PC-9 (cell line): ENCODE measurements around the gene ACSM2A. TPM values are rescaled to one million over a fixed set of nuclear protein-coding genes. Genes with fewer than 3 reads are reported as not detected.

Experiments used
- BruUV-seq: library from RNA; stranded (reverse); fragments of 400-500 nt; replicated peaks from 2 replicates; lab custom pipeline; 2021; lab: Mats Ljungman, UMichigan
- CTCF ChIA-PET: fragments of 300-600 bp; sonication (Branson Sonifier 250); formaldehyde crosslinking; loops from one replicate; lab custom pipeline; 2022; ENCODE audit warnings: antibody characterized with exemption; lab: Charles Lee
- POLR2A ChIA-PET: fragments of 300-600 bp; sonication (Branson Sonifier 250); formaldehyde crosslinking; loops from one replicate; lab custom pipeline; 2022; ENCODE audit warnings: antibody characterized with exemption; ENCODE audit not compliant: unreplicated experiment; lab: Charles Lee
- DNase-seq, 2 experiments: peaks; one replicate each; pipeline versions ENCODE4 v3.0.0 to v3.0.0-alpha.2; 2015 to 2022; ENCODE audit warnings: mixed read lengths in 1 of 2
- H2AFZ ChIP-seq: fragments of 200-600 bp; sonication (generic); 2 replicates; pipeline ENCODE4 v1.8.1; 2017; ENCODE audit warnings: antibody characterized with exemption
- H3F3A ChIP-seq: fragments of 200-600 bp; sonication (generic); 2 replicates; pipeline ENCODE4 v1.8.1; 2017; ENCODE audit warnings: antibody characterized with exemption, mild to moderate bottlenecking, low read depth; ENCODE audit not compliant: insufficient read depth
- H3K27ac ChIP-seq: fragments of 200-600 bp; sonication (generic); 2 replicates; pipeline ENCODE4 v1.6.1; 2016; ENCODE audit warnings: mixed run types
- H3K27me3 ChIP-seq: fragments of 200-600 bp; sonication (generic); 2 replicates; pipeline ENCODE4 v1.6.1; 2016; ENCODE audit warnings: low read depth, mixed run types; ENCODE audit not compliant: insufficient read depth
- H3K36me3 ChIP-seq: fragments of 200-600 bp; sonication (generic); 2 replicates; pipeline ENCODE4 v1.6.1; 2016; ENCODE audit warnings: low read depth, mixed run types
- H3K4me1 ChIP-seq: fragments of 200-600 bp; sonication (generic); replicated peaks from 2 replicates; pipeline ENCODE4 v1.6.1; 2016; ENCODE audit warnings: mixed run types; ENCODE audit not compliant: insufficient read depth
- H3K4me2 ChIP-seq: fragments of 200-600 bp; sonication (generic); 2 replicates; pipeline ENCODE4 v1.6.1; 2017; ENCODE audit warnings: mixed run types
- H3K4me3 ChIP-seq: fragments of 200-600 bp; sonication (generic); 2 replicates; pipeline ENCODE4 v1.6.1; 2016; ENCODE audit warnings: mixed run types
- H3K79me2 ChIP-seq: fragments of 200-600 bp; sonication (generic); 2 replicates; pipeline ENCODE4 v1.6.1; 2017; ENCODE audit warnings: low read depth, mixed run types
- H3K9me2 ChIP-seq: fragments of 200-600 bp; sonication (generic); 2 replicates; pipeline ENCODE4 v1.8.1; 2017; ENCODE audit warnings: mild to moderate bottlenecking; ENCODE audit not compliant: insufficient read depth
- H3K9me3 ChIP-seq: fragments of 200-600 bp; sonication (generic); 2 replicates; pipeline ENCODE4 v1.8.1; 2016; ENCODE audit warnings: low read depth; ENCODE audit not compliant: insufficient read depth
- H4K20me1 ChIP-seq: fragments of 200-600 bp; sonication (generic); 2 replicates; pipeline ENCODE4 v1.8.1; 2017; ENCODE audit not compliant: insufficient read depth
- CTCF ChIP-seq: fragments of 200-600 bp; sonication (generic); conservative IDR thresholded peaks from 2 replicates; pipeline ENCODE4 v1.6.1; 2017; ENCODE audit warnings: mixed run types, antibody characterized with exemption, mild to moderate bottlenecking, moderate library complexity
- EZH2 ChIP-seq: fragments of 200-600 bp; sonication (generic); IDR thresholded peaks from 2 replicates; pipeline ENCODE4 v1.8.0; 2017; ENCODE audit warnings: antibody characterized with exemption, low read depth
- intact Hi-C: fragments of 100-400 bp; cut with micrococcal nuclease; formaldehyde crosslinking; loops from one replicate; pipeline ENCODE4 v1.10.0; 2022; ENCODE audit not compliant: unreplicated experiment
- total RNA-seq: library from RNA; stranded (reverse); gene quantifications from 2 replicates; pipeline ENCODE4 v1.2.3, GENCODE V29; 2021

ACSM2A gene
- total RNA-seq, 1 experiment from 2014 or later, result not detected

GRCh38 chr16:20504418-20504817 lies 53.1 kb downstream of the ACSM2A start:
- no peaks in the 10 kb centered on the region for H3K36me3 ChIP-seq
- H3K79me2 ChIP-seq, result no peaks in the 10 kb centered on the region
- BruUV-seq, result no TSS peak
- ChIA-PET CTCF (no interaction called here), POLR2A (no interaction called here)
- H3F3A ChIP-seq, result no peaks in the 10 kb centered on the region
- no peak for DNase-seq
- TF ChIP-seq CTCF (no peak), EZH2 (no peak)
- H3K9me2 ChIP-seq, result no peaks in the 10 kb centered on the region
- no peaks in the 10 kb centered on the region for H3K4me1 ChIP-seq
- H3K27ac ChIP-seq, result no peak overlapping the region
- intact Hi-C loops, result no loop called here
- no peaks in the 10 kb centered on the region for H3K27me3 ChIP-seq
- no peaks in the 10 kb centered on the region for H3K9me3 ChIP-seq
- no peaks in the 10 kb centered on the region for H4K20me1 ChIP-seq
- no peak overlapping the region for H3K4me2 ChIP-seq
- H3K4me3 ChIP-seq, result no peak overlapping the region
- no peak overlapping the region for H2AFZ ChIP-seq

GRCh38 chr16:20507280-20507679 lies 56.0 kb downstream of the ACSM2A start:
- intact Hi-C loops, result no loop called here

GRCh38 chr16:20510323-20510722 lies 59.0 kb downstream of the ACSM2A start:
- ChIA-PET CTCF (no interaction called here), POLR2A (no interaction called here)
- H3K27me3 ChIP-seq, result no peaks in the 10 kb centered on the region
- intact Hi-C loops, result no loop called here
- no peak for TF ChIP-seq CTCF
- TF ChIP-seq EZH2, result no peak
- H3K27ac ChIP-seq, result no peak overlapping the region
- no peaks in the 10 kb centered on the region for H4K20me1 ChIP-seq
- H3K79me2 ChIP-seq, result no peaks in the 10 kb centered on the region
- H3K4me3 ChIP-seq, result no peak overlapping the region
- H3K9me3 ChIP-seq, result no peaks in the 10 kb centered on the region
- no peak overlapping the region for H3K4me2 ChIP-seq
- H3K9me2 ChIP-seq, result no peaks in the 10 kb centered on the region
- no peak overlapping the region for H2AFZ ChIP-seq
- no peaks in the 10 kb centered on the region for H3F3A ChIP-seq
- H3K36me3 ChIP-seq, result no peaks in the 10 kb centered on the region
- BruUV-seq, result no TSS peak
- H3K4me1 ChIP-seq, result no peaks in the 10 kb centered on the region
- no peak for DNase-seq

More at GRCh38 chr16:20507280-20507679, 56.0 kb downstream of the ACSM2A start:
- H3K4me3 ChIP-seq, result no peak overlapping the region
- no peaks in the 10 kb centered on the region for H3F3A ChIP-seq
- POLR2A ChIA-PET, result no interaction called here
- H4K20me1 ChIP-seq, result no peaks in the 10 kb centered on the region
- no peak overlapping the region for H3K4me2 ChIP-seq
- H3K9me2 ChIP-seq, result no peaks in the 10 kb centered on the region
- no peaks in the 10 kb centered on the region for H3K79me2 ChIP-seq
- H3K27me3 ChIP-seq, result no peaks in the 10 kb centered on the region
- no peak for DNase-seq
- CTCF ChIA-PET, result no interaction called here
- no peak overlapping the region for H3K27ac ChIP-seq
- BruUV-seq, result no TSS peak
- H3K9me3 ChIP-seq, result no peaks in the 10 kb centered on the region
- TF ChIP-seq EZH2, result no peak
- TF ChIP-seq CTCF, result no peak
- no peaks in the 10 kb centered on the region for H3K36me3 ChIP-seq
- no peaks in the 10 kb centered on the region for H3K4me1 ChIP-seq
- no peak overlapping the region for H2AFZ ChIP-seq
